ENCODE measurements around the gene FOLR2.
"Not testable (repeated sequence)": the region's sequence is repeated elsewhere in the genome, so short reads cannot be mapped to it uniquely, and the experiment has no call there.

Gene FOLR2

GRCh38 chr11:72191961-72192381, 24.6 kb upstream of the FOLR2 start, which contains the start of gene FOLR1:
FOLR1 (plus strand) TSS chr11:72192140; CDS start chr11:72192174, 34 bp downstream.
- H3K36me3 ChIP-seq (ENCODE audit: insufficient read depth, insufficient read length, low read length) = no peaks in the 10 kb centered on the region
- H3K4me3 ChIP-seq (ENCODE audit: insufficient read length, low read depth) = no peak within 1 kb of the TSS
- TF ChIP-seq ZNF274 (IDR thresholded peaks at IDR 0.05; ENCODE audit: low read depth, low read length) = no peak
- TF ChIP-seq YY1 (IDR thresholded peaks at IDR 0.05; ENCODE audit: insufficient read depth, insufficient read length) = no peak
- no peak for TF ChIP-seq SUZ12 (IDR thresholded peaks at IDR 0.05; ENCODE audit: extremely low read depth, insufficient read depth, insufficient read length)
- H3K27me3 ChIP-seq (ENCODE audit: insufficient read depth, insufficient read length) = no peaks in the 10 kb centered on the region
- H3K9ac ChIP-seq (ENCODE audit: insufficient read length, low read depth) = no peak within 1 kb of the TSS
- H3K4me1 ChIP-seq (ENCODE audit: insufficient read depth, insufficient read length) = peaks cover 7% of the 10 kb centered on the region
- DNase-seq (ENCODE audit: low read depth, low spot score) = peak; percentile 33
- H3K9me3 ChIP-seq (ENCODE audit: insufficient read depth, low read length) = no peaks in the 10 kb centered on the region

- TF ChIP-seq YY1 (IDR thresholded peaks at IDR 0.05; ENCODE audit: insufficient read depth, insufficient read length) (no peak), ZNF274 (IDR thresholded peaks at IDR 0.05; ENCODE audit: low read depth, low read length) (no peak), SUZ12 (IDR thresholded peaks at IDR 0.05; ENCODE audit: extremely low read depth, insufficient read depth, insufficient read length) (no peak)
- no peaks in the 10 kb centered on the region for H3K4me1 ChIP-seq (ENCODE audit: insufficient read depth, insufficient read length)
- no peak overlapping the region for H3K4me3 ChIP-seq (ENCODE audit: insufficient read length, low read depth)
Observed at GRCh38 chr11:72195518-72196270, 20.9 kb upstream of the FOLR2 start.

GRCh38 chr11:72201445-72201844, 15.1 kb upstream of the FOLR2 start:
- not testable (repeated sequence) for H3K4me3 ChIP-seq (ENCODE audit: insufficient read length, low read depth); H3K36me3 ChIP-seq (ENCODE audit: insufficient read depth, insufficient read length, low read length); H3K4me1 ChIP-seq (ENCODE audit: insufficient read depth, insufficient read length); H3K9ac ChIP-seq (ENCODE audit: insufficient read length, low read depth); H3K9me3 ChIP-seq (ENCODE audit: insufficient read depth, low read length); DNase-seq (ENCODE audit: low read depth, low spot score); H3K27me3 ChIP-seq (ENCODE audit: insufficient read depth, insufficient read length)

More at GRCh38 chr11:72195518-72196270, 20.9 kb upstream of the FOLR2 start:
- H3K27me3 ChIP-seq (ENCODE audit: insufficient read depth, insufficient read length) = no peaks in the 10 kb centered on the region
- H3K36me3 ChIP-seq (ENCODE audit: insufficient read depth, insufficient read length, low read length) = no peaks in the 10 kb centered on the region
- no peak overlapping the region for H3K9ac ChIP-seq (ENCODE audit: insufficient read length, low read depth)
- no peaks in the 10 kb centered on the region for H3K9me3 ChIP-seq (ENCODE audit: insufficient read depth, low read length)
- DNase-seq (ENCODE audit: low read depth, low spot score) = no peak

- DNase-seq (ENCODE audit: low read depth, low spot score) = no peak
- Histone ChIP-seq H3K9me3 (ENCODE audit: insufficient read depth, low read length) (no peaks in the 10 kb centered on the region), H3K36me3 (ENCODE audit: insufficient read depth, insufficient read length, low read length) (no peaks in the 10 kb centered on the region), H3K9ac (ENCODE audit: insufficient read length, low read depth) (no peak overlapping the region), H3K4me3 (ENCODE audit: insufficient read length, low read depth) (no peak overlapping the region), H3K27me3 (ENCODE audit: insufficient read depth, insufficient read length) (no peaks in the 10 kb centered on the region), H3K4me1 (ENCODE audit: insufficient read depth, insufficient read length) (no peaks in the 10 kb centered on the region)
- TF ChIP-seq ZNF274 (IDR thresholded peaks at IDR 0.05; ENCODE audit: low read depth, low read length) (no peak), SUZ12 (IDR thresholded peaks at IDR 0.05; ENCODE audit: extremely low read depth, insufficient read depth, insufficient read length) (no peak), YY1 (IDR thresholded peaks at IDR 0.05; ENCODE audit: insufficient read depth, insufficient read length) (no peak)
Observed at GRCh38 chr11:72202571-72202970, 14.0 kb upstream of the FOLR2 start.

GRCh38 chr11:72203163-72203562, 13.4 kb upstream of the FOLR2 start:
- no peaks in the 10 kb centered on the region for H3K4me1 ChIP-seq (ENCODE audit: insufficient read depth, insufficient read length)
- H3K4me3 ChIP-seq (ENCODE audit: insufficient read length, low read depth) = no peak overlapping the region
- H3K27me3 ChIP-seq (ENCODE audit: insufficient read depth, insufficient read length) = no peaks in the 10 kb centered on the region
- TF ChIP-seq SUZ12 (IDR thresholded peaks at IDR 0.05; ENCODE audit: extremely low read depth, insufficient read depth, insufficient read length) (no peak), YY1 (IDR thresholded peaks at IDR 0.05; ENCODE audit: insufficient read depth, insufficient read length) (no peak), ZNF274 (IDR thresholded peaks at IDR 0.05; ENCODE audit: low read depth, low read length) (no peak)
- no peaks in the 10 kb centered on the region for H3K36me3 ChIP-seq (ENCODE audit: insufficient read depth, insufficient read length, low read length)
- no peak for DNase-seq (ENCODE audit: low read depth, low spot score)
- no peaks in the 10 kb centered on the region for H3K9me3 ChIP-seq (ENCODE audit: insufficient read depth, low read length)
- H3K9ac ChIP-seq (ENCODE audit: insufficient read length, low read depth) = no peak overlapping the region

- DNase-seq (ENCODE audit: low read depth, low spot score) = no peak
- TF ChIP-seq ZNF274 (IDR thresholded peaks at IDR 0.05; ENCODE audit: low read depth, low read length) (no peak), YY1 (IDR thresholded peaks at IDR 0.05; ENCODE audit: insufficient read depth, insufficient read length) (no peak), SUZ12 (IDR thresholded peaks at IDR 0.05; ENCODE audit: extremely low read depth, insufficient read depth, insufficient read length) (no peak)
- Histone ChIP-seq H3K27me3 (ENCODE audit: insufficient read depth, insufficient read length) (no peaks in the 10 kb centered on the region), H3K36me3 (ENCODE audit: insufficient read depth, insufficient read length, low read length) (no peaks in the 10 kb centered on the region), H3K9ac (ENCODE audit: insufficient read length, low read depth) (no peak overlapping the region), H3K4me3 (ENCODE audit: insufficient read length, low read depth) (no peak overlapping the region), H3K9me3 (ENCODE audit: insufficient read depth, low read length) (no peaks in the 10 kb centered on the region), H3K4me1 (ENCODE audit: insufficient read depth, insufficient read length) (no peaks in the 10 kb centered on the region)
Observed at GRCh38 chr11:72204886-72205285, 11.7 kb upstream of the FOLR2 start.

GRCh38 chr11:72206794-72207193, 9.8 kb upstream of the FOLR2 start:
- not testable (repeated sequence) for H3K9ac ChIP-seq (ENCODE audit: insufficient read length, low read depth); DNase-seq (ENCODE audit: low read depth, low spot score); H3K4me1 ChIP-seq (ENCODE audit: insufficient read depth, insufficient read length); H3K4me3 ChIP-seq (ENCODE audit: insufficient read length, low read depth); H3K36me3 ChIP-seq (ENCODE audit: insufficient read depth, insufficient read length, low read length); H3K27me3 ChIP-seq (ENCODE audit: insufficient read depth, insufficient read length); H3K9me3 ChIP-seq (ENCODE audit: insufficient read depth, low read length)

All from NT2/D1 (cell line).